ENCODE measurements around the gene HECTD4. TPM values are rescaled to one million over a fixed set of nuclear protein-coding genes. Genes with fewer than 3 reads are reported as not detected.

The HECTD4 gene
- total and polyA plus RNA-seq, 9 of the 15 experiments (the other 6 are each of a cell fraction or from before 2014, with no cell fraction given) = 3.5 to 33.3 (median 13.5) TPM

GRCh38 chr12:112419297-112420133 is 37.3 kb upstream of the HECTD4 start:
- peaks cover 26% of the 10 kb centered on the region; the same call in 2 of the 3 replicates for H3K36me3 ChIP-seq (ENCODE audit: control insufficient read depth, insufficient read depth, low read length)
- peak overlapping the region; percentile 89 to 97 for H3K9ac ChIP-seq (ENCODE audit: insufficient read depth in 1 of 2, low read depth in 2 of 2, low read length in 2 of 2)
- peaks cover 71% of the 10 kb centered on the region for H3K79me2 ChIP-seq (ENCODE audit: control insufficient read depth, insufficient read depth, low read length)
- peak overlapping the region; percentile 92 for H2AFZ ChIP-seq (ENCODE audit: low read depth, low read length)
- no peaks in the 10 kb centered on the region for H3K9me3 ChIP-seq (replicated peaks; ENCODE audit: control insufficient read depth, insufficient read depth, low read depth, low read length)
- peak overlapping the region; percentile 93 for H3K4me2 ChIP-seq (ENCODE audit: insufficient read depth, low read length)
- H4K20me1 ChIP-seq (replicated peaks; ENCODE audit: control insufficient read depth, insufficient read depth, low read length) = peaks cover 9% of the 10 kb centered on the region
- DNase-seq (ENCODE audit: extremely low read depth in 1 of 4, low spot score in 3 of 4) (peak in 1 of 4 experiments; percentile 60), ATAC-seq (peak; percentile 68), FAIRE-seq (peak; percentile 42)
- BruUV-seq (replicated peaks) = TSS peak; percentile 51
- H3K27ac ChIP-seq (ENCODE audit: extremely low read depth, low read depth, low read length) = peak overlapping the region; percentile 90
- H3K9me1 ChIP-seq (ENCODE audit: control insufficient read depth, insufficient read depth, low read length) = no peaks in the 10 kb centered on the region
- CTCF ChIA-PET (ENCODE audit: low intra/inter-chr PET ratio) = no interaction called here
- H3K27me3 ChIP-seq (ENCODE audit: control insufficient read depth in 2 of 2, insufficient read depth in 2 of 2, low read length in 2 of 2) = no peaks in the 10 kb centered on the region
- H3K4me1 ChIP-seq (replicated peaks in 1 of 2; ENCODE audit: control insufficient read depth in 2 of 2, insufficient read depth in 2 of 2, low read length in 2 of 2) = peaks cover 13 to 14% of the 10 kb centered on the region in 2 experiments; a peak in 4 of 5 replicates
- H3K4me3 ChIP-seq = peak overlapping the region; percentile 67
- POLR2A ChIA-PET = interaction anchor here (1.1 to 1.2 kb wide), 2 partner anchors 9 to 18 kb away, joined by 3 read pairs; no protein-coding TSS in a partner anchor
- intact Hi-C loops (cut with micrococcal nuclease) = no loop called here
- under 1% methylated on average over 28 of the region's 31 CpGs for WGBS (ENCODE audit: insufficient coverage, low coverage, missing lambda C conversion rate)
- in situ Hi-C loops (cut with MboI) = no loop called here
- no peak for TF ChIP-seq NR2C2 (CRISPR knock-in tag; IDR thresholded peaks at IDR 0.05)
- peak; percentile 10; the same call in 1 of the 2 replicates for TF ChIP-seq NR2C2 (tag; IDR thresholded peaks at IDR 0.05)
- 0 out of 2 replicates have a peak, but pooled peaks have one; percentile 10 for TF ChIP-seq LCOR (CRISPR knock-in tag; IDR thresholded peaks at IDR 0.05)
- TF ChIP-seq ZNF384 (IDR thresholded peaks at IDR 0.05; ENCODE audit: low read depth, low read length) = peak; percentile 3; the same call in 1 of the 2 replicates
- TF ChIP-seq ZNF57 (CRISPR knock-in tag; IDR thresholded peaks at IDR 0.05) = no peak
- TF ChIP-seq JUND (IDR thresholded peaks at IDR 0.05; ENCODE audit: borderline replicate concordance, low read depth, low read length) = no peak
- peak; percentile 52; the same call in 1 of the 3 replicates for TF ChIP-seq JUND (tag; IDR thresholded peaks at IDR 0.05; ENCODE audit: borderline replicate concordance, low read depth, low read length)
- peak; percentile 72; the same call in 1 of the 2 replicates for TF ChIP-seq TEAD2 (tag; IDR thresholded peaks at IDR 0.05)
- TF ChIP-seq HDGF (IDR thresholded peaks at IDR 0.05) = peak; percentile 53; the same call in 1 of the 2 replicates
- TF ChIP-seq FOXP4 (CRISPR knock-in tag; IDR thresholded peaks at IDR 0.05; ENCODE audit: borderline replicate concordance) = peak; percentile 80; the same call in 1 of the 2 replicates
- peak in 1 of 3 experiments; percentile 10 for TF ChIP-seq YY1 (IDR thresholded peaks at IDR 0.05; ENCODE audit: borderline replicate concordance in 1 of 3, control insufficient read depth in 1 of 3, extremely low read depth in 1 of 3, insufficient read depth in 3 of 3, insufficient read length in 1 of 3, insufficient replicate concordance in 2 of 3, low read depth in 1 of 3, low read length in 2 of 3)
- TF ChIP-seq HMGXB4 (CRISPR knock-in tag; IDR thresholded peaks at IDR 0.05) = 0 out of 2 replicates have a peak, but pooled peaks have one; percentile 3
- peak; percentile 39 to 41; a peak in 2 of 4 replicates for TF ChIP-seq NRF1 (conservative IDR thresholded peaks at IDR 0.05 in 1 of 2, IDR thresholded peaks at IDR 0.05 in 1 of 2)
- 0 out of 2 replicates have a peak, but pooled peaks have one; percentile 22 for TF ChIP-seq PML (IDR thresholded peaks at IDR 0.05; ENCODE audit: low read length)
- TF ChIP-seq HMGN3 (IDR thresholded peaks at IDR 0.05; ENCODE audit: borderline replicate concordance, extremely low read depth, insufficient read length, low read depth, low read length) = peak; percentile 10
- TF ChIP-seq HNRNPL (IDR thresholded peaks at IDR 0.05; ENCODE audit: low read depth, low read length) = peak; percentile 48; the same call in 1 of the 2 replicates

Measured in K562 (cell line).